ENCODE measurements around the gene PTGDS.

DNA sequence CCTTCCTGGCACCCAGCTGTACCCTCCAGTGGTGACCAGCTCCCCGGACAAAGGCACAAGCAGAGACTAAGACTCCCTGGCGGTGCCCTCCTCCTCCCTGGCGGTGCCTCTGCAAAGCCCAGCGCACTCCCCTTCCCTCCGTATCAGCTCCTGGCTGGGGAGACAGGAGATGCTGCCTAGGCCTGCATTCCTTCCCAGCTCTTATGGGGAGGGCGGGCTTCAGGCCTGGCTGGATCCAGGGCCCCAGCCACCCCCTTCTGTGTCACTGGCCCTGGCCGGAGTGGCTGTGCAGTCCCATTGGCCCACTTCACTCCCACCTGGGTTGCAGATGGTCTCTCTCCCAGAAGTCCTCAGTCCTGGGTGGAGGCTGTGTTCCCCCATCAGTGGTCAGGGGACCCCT, 18.8 kb upstream of the PTGDS start:
- TF ChIP-seq, protein P1, sequence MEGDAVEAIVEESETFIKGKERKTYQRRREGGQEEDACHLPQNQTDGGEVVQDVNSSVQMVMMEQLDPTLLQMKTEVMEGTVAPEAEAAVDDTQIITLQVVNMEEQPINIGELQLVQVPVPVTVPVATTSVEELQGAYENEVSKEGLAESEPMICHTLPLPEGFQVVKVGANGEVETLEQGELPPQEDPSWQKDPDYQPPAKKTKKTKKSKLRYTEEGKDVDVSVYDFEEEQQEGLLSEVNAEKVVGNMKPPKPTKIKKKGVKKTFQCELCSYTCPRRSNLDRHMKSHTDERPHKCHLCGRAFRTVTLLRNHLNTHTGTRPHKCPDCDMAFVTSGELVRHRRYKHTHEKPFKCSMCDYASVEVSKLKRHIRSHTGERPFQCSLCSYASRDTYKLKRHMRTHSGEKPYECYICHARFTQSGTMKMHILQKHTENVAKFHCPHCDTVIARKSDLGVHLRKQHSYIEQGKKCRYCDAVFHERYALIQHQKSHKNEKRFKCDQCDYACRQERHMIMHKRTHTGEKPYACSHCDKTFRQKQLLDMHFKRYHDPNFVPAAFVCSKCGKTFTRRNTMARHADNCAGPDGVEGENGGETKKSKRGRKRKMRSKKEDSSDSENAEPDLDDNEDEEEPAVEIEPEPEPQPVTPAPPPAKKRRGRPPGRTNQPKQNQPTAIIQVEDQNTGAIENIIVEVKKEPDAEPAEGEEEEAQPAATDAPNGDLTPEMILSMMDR (IDR thresholded peaks at IDR 0.05; ENCODE audit: poor library complexity, severe bottlenecking), result no peak
- TF ChIP-seq POLR2AphosphoS5 (IDR thresholded peaks at IDR 0.05) (no peak), RAD21 (conservative IDR thresholded peaks at IDR 0.05) (no peak), TAF1 (IDR thresholded peaks at IDR 0.05; ENCODE audit: low read depth) (no peak), EZH2 (IDR thresholded peaks at IDR 0.05; ENCODE audit: borderline replicate concordance, insufficient read depth, low read length, poor library complexity, severe bottlenecking) (no peak)

Data from neural cell (in vitro differentiated cells).